Measurements from ENCODE around the gene ACER3. TPM values are rescaled to one million over a fixed set of nuclear protein-coding genes. Genes with fewer than 3 reads are reported as not detected.
"Not testable (repeated sequence)": the region's sequence is repeated elsewhere in the genome, so short reads cannot be mapped to it uniquely, and the experiment has no call there.

Gene ACER3
- total RNA-seq, 2 donors from 2014 or later = 7.6 to 10.2 TPM

- not testable (repeated sequence) for H3K36me3 Mint-ChIP-seq (ENCODE audit: low read depth); H3K27me3 Mint-ChIP-seq; H3K27ac Mint-ChIP-seq; H3K4me3 Mint-ChIP-seq; DNase-seq; H3K9me3 ChIP-seq (ENCODE audit: control insufficient read depth, low read length, poor library complexity, severe bottlenecking); ATAC-seq
- H3K4me1 Mint-ChIP-seq = peaks cover 22% of the 10 kb centered on the region
Observed at GRCh38 chr11:76827005-76827404, 33.7 kb upstream of the ACER3 start.

- H3K27ac Mint-ChIP-seq = no peak overlapping the region
- DNase-seq (no peak), ATAC-seq (no peak)
- H3K9me3 ChIP-seq (ENCODE audit: control insufficient read depth, low read length, poor library complexity, severe bottlenecking) = no peaks in the 10 kb centered on the region
- peaks cover 2% of the 10 kb centered on the region for H3K4me1 Mint-ChIP-seq
- no peak overlapping the region for H3K4me3 Mint-ChIP-seq
- H3K27me3 Mint-ChIP-seq = peaks cover 18% of the 10 kb centered on the region
- H3K36me3 Mint-ChIP-seq (ENCODE audit: low read depth) = no peaks in the 10 kb centered on the region
Observed at GRCh38 chr11:76830639-76831327, 29.9 kb upstream of the ACER3 start.

- H3K27me3 Mint-ChIP-seq = peaks cover 18% of the 10 kb centered on the region
- no peak overlapping the region for H3K27ac Mint-ChIP-seq
- no peaks in the 10 kb centered on the region for H3K9me3 ChIP-seq (ENCODE audit: control insufficient read depth, low read length, poor library complexity, severe bottlenecking)
- H3K4me3 Mint-ChIP-seq = no peak overlapping the region
- no peak for ATAC-seq
- no peaks in the 10 kb centered on the region for H3K36me3 Mint-ChIP-seq (ENCODE audit: low read depth)
- DNase-seq = no peak
- no peaks in the 10 kb centered on the region for H3K4me1 Mint-ChIP-seq
Observed at GRCh38 chr11:76831686-76832310, 28.9 kb upstream of the ACER3 start.

GRCh38 chr11:76832361-76832760 is 28.4 kb upstream of the ACER3 start:
- Mint-ChIP-seq H3K4me3 (no peak overlapping the region), H3K4me1 (no peaks in the 10 kb centered on the region), H3K27ac (no peak overlapping the region), H3K36me3 (ENCODE audit: low read depth) (no peaks in the 10 kb centered on the region), H3K27me3 (peaks cover 18% of the 10 kb centered on the region)
- no peaks in the 10 kb centered on the region for H3K9me3 ChIP-seq (ENCODE audit: control insufficient read depth, low read length, poor library complexity, severe bottlenecking)
- ATAC-seq (no peak), DNase-seq (no peak)

- no peak for ATAC-seq
- Mint-ChIP-seq H3K27ac (no peak overlapping the region), H3K36me3 (ENCODE audit: low read depth) (no peaks in the 10 kb centered on the region), H3K4me1 (peaks cover 1% of the 10 kb centered on the region), H3K27me3 (peaks cover 27% of the 10 kb centered on the region), H3K4me3 (no peak overlapping the region)
- H3K9me3 ChIP-seq (ENCODE audit: control insufficient read depth, low read length, poor library complexity, severe bottlenecking) = no peaks in the 10 kb centered on the region
- no peak for DNase-seq
Observed at GRCh38 chr11:76834151-76834550, 26.6 kb upstream of the ACER3 start.

- H3K27ac Mint-ChIP-seq = no peak overlapping the region
- no peaks in the 10 kb centered on the region for H3K9me3 ChIP-seq (ENCODE audit: control insufficient read depth, low read length, poor library complexity, severe bottlenecking)
- H3K36me3 Mint-ChIP-seq (ENCODE audit: low read depth) = no peaks in the 10 kb centered on the region
- ATAC-seq (no peak), DNase-seq (no peak)
- peaks cover 2% of the 10 kb centered on the region for H3K4me1 Mint-ChIP-seq
- peaks cover 35% of the 10 kb centered on the region for H3K27me3 Mint-ChIP-seq
- no peak overlapping the region for H3K4me3 Mint-ChIP-seq
Observed at GRCh38 chr11:76835036-76835435, 25.7 kb upstream of the ACER3 start.

GRCh38 chr11:76835928-76836612 is 24.6 kb upstream of the ACER3 start:
- no peak for DNase-seq
- H3K36me3 Mint-ChIP-seq (ENCODE audit: low read depth) = no peaks in the 10 kb centered on the region
- H3K27me3 Mint-ChIP-seq = peaks cover 38% of the 10 kb centered on the region
- no peaks in the 10 kb centered on the region for H3K9me3 ChIP-seq (ENCODE audit: control insufficient read depth, low read length, poor library complexity, severe bottlenecking)
- ATAC-seq = no peak
- H3K4me3 Mint-ChIP-seq = no peak overlapping the region
- H3K4me1 Mint-ChIP-seq = peaks cover 2% of the 10 kb centered on the region
- no peak overlapping the region for H3K27ac Mint-ChIP-seq

- ATAC-seq = no peak
- peaks cover 42% of the 10 kb centered on the region for H3K27me3 Mint-ChIP-seq
- H3K9me3 ChIP-seq (ENCODE audit: control insufficient read depth, low read length, poor library complexity, severe bottlenecking) = no peaks in the 10 kb centered on the region
- H3K4me3 Mint-ChIP-seq = no peak overlapping the region
- H3K36me3 Mint-ChIP-seq (ENCODE audit: low read depth) = peaks cover 2% of the 10 kb centered on the region
- H3K27ac Mint-ChIP-seq = no peak overlapping the region
- peaks cover 2% of the 10 kb centered on the region for H3K4me1 Mint-ChIP-seq
- DNase-seq = no peak
Observed at GRCh38 chr11:76836613-76837291, 24.0 kb upstream of the ACER3 start.

- no peaks in the 10 kb centered on the region for H3K9me3 ChIP-seq (ENCODE audit: control insufficient read depth, low read length, poor library complexity, severe bottlenecking)
- Mint-ChIP-seq H3K4me1 (peaks cover 2% of the 10 kb centered on the region), H3K4me3 (no peak overlapping the region), H3K27me3 (peaks cover 47% of the 10 kb centered on the region), H3K36me3 (ENCODE audit: low read depth) (peaks cover 2% of the 10 kb centered on the region), H3K27ac (no peak overlapping the region)
- ATAC-seq = no peak
- no peak for DNase-seq
Observed at GRCh38 chr11:76837696-76838677, 22.7 kb upstream of the ACER3 start.

GRCh38 chr11:76838678-76839068 is 22.0 kb upstream of the ACER3 start:
- ATAC-seq = no peak
- no peak overlapping the region for H3K4me3 Mint-ChIP-seq
- peaks cover 47% of the 10 kb centered on the region for H3K27me3 Mint-ChIP-seq
- no peak overlapping the region for H3K27ac Mint-ChIP-seq
- no peak for DNase-seq
- no peaks in the 10 kb centered on the region for H3K9me3 ChIP-seq (ENCODE audit: control insufficient read depth, low read length, poor library complexity, severe bottlenecking)
- H3K4me1 Mint-ChIP-seq = peaks cover 2% of the 10 kb centered on the region
- peaks cover 2% of the 10 kb centered on the region for H3K36me3 Mint-ChIP-seq (ENCODE audit: low read depth)

- no peak overlapping the region for H3K4me3 Mint-ChIP-seq
- no peak for ATAC-seq
- no peak for DNase-seq
- peak overlapping the region; percentile 16 for H3K27ac Mint-ChIP-seq
- peaks cover 2% of the 10 kb centered on the region for H3K36me3 Mint-ChIP-seq (ENCODE audit: low read depth)
- no peaks in the 10 kb centered on the region for H3K9me3 ChIP-seq (ENCODE audit: control insufficient read depth, low read length, poor library complexity, severe bottlenecking)
- H3K4me1 Mint-ChIP-seq = peaks cover 2% of the 10 kb centered on the region
- H3K27me3 Mint-ChIP-seq = peaks cover 50% of the 10 kb centered on the region
Observed at GRCh38 chr11:76839311-76839710, 21.4 kb upstream of the ACER3 start.

GRCh38 chr11:76841923-76842452 is 18.7 kb upstream of the ACER3 start:
- H3K27me3 Mint-ChIP-seq = peaks cover 56% of the 10 kb centered on the region
- no peak overlapping the region for H3K4me3 Mint-ChIP-seq
- no peak overlapping the region for H3K27ac Mint-ChIP-seq
- peaks cover 2% of the 10 kb centered on the region for H3K36me3 Mint-ChIP-seq (ENCODE audit: low read depth)
- no peaks in the 10 kb centered on the region for H3K9me3 ChIP-seq (ENCODE audit: control insufficient read depth, low read length, poor library complexity, severe bottlenecking)
- DNase-seq = no peak
- no peak for ATAC-seq
- H3K4me1 Mint-ChIP-seq = peaks cover 2% of the 10 kb centered on the region

Measured in T-helper 17 cell (primary cell).